IMR-90 (cell line): Measurements from ENCODE around the gene MAPKAP1. TPM values are rescaled to one million over a fixed set of nuclear protein-coding genes. Genes with fewer than 3 reads are reported as not detected.

Experiments
- ATAC-seq: fragments of 200-7000 bp; cut with Tn5 transposase; 2 replicates; pipeline ENCODE4 v1.9.1; 2020; ENCODE audit warnings: low read depth, mild to moderate bottlenecking, moderate library complexity
- BruUV-seq: library from RNA; stranded (reverse); fragments of 400-500 nt; replicated peaks from 2 replicates; lab custom pipeline; 2021; lab: Mats Ljungman, UMichigan
- CTCF ChIA-PET: fragments of 300-600 bp; formaldehyde crosslinking; extraction: SDS; loops from one replicate; lab custom pipeline; 2021; ENCODE audit warnings: antibody characterized with exemption; lab: Yijun Ruan, JAX
- POLR2A ChIA-PET: fragments of 300-600 bp; sonication (Branson Sonifier 250); formaldehyde crosslinking; loops from one replicate; lab custom pipeline; 2022; ENCODE audit warnings: antibody characterized with exemption; ENCODE audit not compliant: unreplicated experiment; lab: Charles Lee
- DNase-seq: peaks from one replicate; pipeline ENCODE4 v3.0.0; 2013
- H2AFZ ChIP-seq: replicated peaks from 2 replicates; pipeline ENCODE3; 2013; ENCODE audit warnings: low read length, mild to moderate bottlenecking; ENCODE audit not compliant: poor library complexity
- H2AK5ac ChIP-seq: 2 replicates; pipeline ENCODE4 v1.6.1; 2013; ENCODE audit warnings: low read depth, low read length, inconsistent platforms
- H2AK9ac ChIP-seq: replicated peaks from 2 replicates; pipeline ENCODE3; 2013; ENCODE audit warnings: mild to moderate bottlenecking, low read depth, low read length, moderate library complexity; ENCODE audit not compliant: poor library complexity
- H2BK120ac ChIP-seq: 2 replicates; pipeline ENCODE4 v1.6.1; 2013; ENCODE audit warnings: low read depth, low read length, inconsistent platforms
- H2BK15ac ChIP-seq: 3 replicates; pipeline ENCODE4 v1.6.1; 2013; ENCODE audit warnings: low read depth, low read length, inconsistent platforms
- H2BK20ac ChIP-seq: 2 replicates; pipeline ENCODE4 v1.6.1; 2013; ENCODE audit warnings: low read depth, mild to moderate bottlenecking, inconsistent platforms, low read length, moderate library complexity
- H2BK5ac ChIP-seq: 2 replicates; pipeline ENCODE4 v1.6.1; 2013; ENCODE audit warnings: mild to moderate bottlenecking, low read depth, low read length, inconsistent platforms; ENCODE audit not compliant: poor library complexity, severe bottlenecking
- H3K14ac ChIP-seq: replicated peaks from 2 replicates; pipeline ENCODE4 v1.6.1; 2013; ENCODE audit warnings: low read depth, low read length, inconsistent platforms
- H3K18ac ChIP-seq: 2 replicates; pipeline ENCODE4 v1.6.1; 2013; ENCODE audit warnings: low read depth, low read length, control low read depth
- H3K23ac ChIP-seq: 2 replicates; pipeline ENCODE4 v1.6.1; 2013; ENCODE audit warnings: low read depth, low read length, inconsistent platforms
- H3K27ac ChIP-seq: 2 replicates; pipeline ENCODE4 v1.5.1; 2013; ENCODE audit warnings: mild to moderate bottlenecking, control low read depth, low read length; ENCODE audit not compliant: insufficient read depth
- H3K27me3 ChIP-seq: 2 replicates; pipeline ENCODE4 v1.6.1; 2013; ENCODE audit warnings: low read length; ENCODE audit not compliant: control insufficient read depth, insufficient read depth
- H3K36me3 ChIP-seq: 2 replicates; pipeline ENCODE4 v1.6.1; 2013; ENCODE audit warnings: low read length, mixed read lengths; ENCODE audit not compliant: control insufficient read depth, insufficient read depth
- H3K4ac ChIP-seq: 2 replicates; pipeline ENCODE4 v1.6.1; 2013; ENCODE audit warnings: low read depth, low read length, inconsistent platforms
- H3K4me1 ChIP-seq: 2 replicates; pipeline ENCODE4 v1.6.1; 2013; ENCODE audit warnings: low read length, mixed read lengths; ENCODE audit not compliant: control insufficient read depth, insufficient read depth
- H3K4me2 ChIP-seq: 2 replicates; pipeline ENCODE4 v1.6.1; 2013; ENCODE audit warnings: low read depth, mild to moderate bottlenecking, control low read depth, low read length, moderate library complexity
- H3K4me3 ChIP-seq: 2 replicates; pipeline ENCODE4 v1.5.1; 2013; ENCODE audit warnings: low read depth, mild to moderate bottlenecking, control low read depth, low read length, moderate library complexity; ENCODE audit not compliant: insufficient read depth
- H3K56ac ChIP-seq: 2 replicates; pipeline ENCODE4 v1.6.1; 2013; ENCODE audit warnings: low read length, inconsistent platforms; ENCODE audit not compliant: insufficient read depth; ENCODE audit errors: extremely low read depth
- H3K79me1 ChIP-seq, 2 experiments: 2 replicates each; pipeline ENCODE4 v1.6.1; 2013; ENCODE audit warnings: low read length in 2 of 2, inconsistent platforms in 1 of 2, low read depth in 1 of 2
- H3K9ac ChIP-seq: 2 replicates; pipeline ENCODE4 v1.6.1; 2013; ENCODE audit warnings: low read depth, low read length, control low read depth
- H3K9me1 ChIP-seq: 2 replicates; pipeline ENCODE4 v1.6.1; 2013; ENCODE audit warnings: low read length, inconsistent platforms; ENCODE audit not compliant: insufficient read depth
- H3K9me3 ChIP-seq: 2 replicates; pipeline ENCODE4 v1.6.1; 2013; ENCODE audit warnings: low read length; ENCODE audit not compliant: control insufficient read depth, insufficient read depth
- H4K20me1 ChIP-seq: 2 replicates; pipeline ENCODE4 v1.6.1; 2013; ENCODE audit warnings: low read length, inconsistent platforms; ENCODE audit not compliant: insufficient read depth
- H4K5ac ChIP-seq: 2 replicates; pipeline ENCODE4 v1.6.1; 2013; ENCODE audit warnings: mild to moderate bottlenecking, low read depth, low read length, control low read depth
- H4K8ac ChIP-seq, 2 experiments: 2 replicates each; pipeline ENCODE4 v1.6.1; 2013; ENCODE audit warnings: low read depth in 2 of 2, low read length in 2 of 2, control low read depth in 1 of 2, inconsistent platforms in 1 of 2
- H4K91ac ChIP-seq: 2 replicates; pipeline ENCODE4 v1.6.1; 2013; ENCODE audit warnings: low read depth, low read length, inconsistent platforms; ENCODE audit not compliant: insufficient read depth
- BHLHE40 ChIP-seq: fragments of 150-350 bp; IDR thresholded peaks from 2 replicates; pipeline ENCODE4 v1.6.1; 2016; ENCODE audit warnings: mild to moderate bottlenecking, low read depth, low read length
- CEBPB ChIP-seq: IDR thresholded peaks from 2 replicates; pipeline ENCODE4 v1.6.1; 2012; ENCODE audit warnings: low read depth, low read length, improper control_type of control experiment
- CHD1 ChIP-seq: IDR thresholded peaks from 2 replicates; pipeline ENCODE4 v1.6.1; 2012; ENCODE audit warnings: low read depth, low read length, improper control_type of control experiment
- CTCF ChIP-seq: conservative IDR thresholded peaks from 2 replicates; pipeline ENCODE4 v1.5.1; 2012; ENCODE audit warnings: mild to moderate bottlenecking, low read depth, low read length, improper control_type of control experiment
- ELK1 ChIP-seq: fragments of 150-350 bp; IDR thresholded peaks from 2 replicates; pipeline ENCODE4 v1.6.1; 2016; ENCODE audit warnings: low read depth, mild to moderate bottlenecking, low read length, moderate library complexity, borderline replicate concordance
- FOS ChIP-seq: fragments of 150-350 bp; IDR thresholded peaks from 2 replicates; pipeline ENCODE4 v1.6.1; 2016; ENCODE audit warnings: low read depth, low read length
- MAFK ChIP-seq: IDR thresholded peaks from 2 replicates; pipeline ENCODE4 v1.6.1; 2012; ENCODE audit warnings: low read depth, low read length, improper control_type of control experiment
- MAZ ChIP-seq: IDR thresholded peaks from 2 replicates; pipeline ENCODE4 v1.6.1; 2012; ENCODE audit warnings: low read depth, mild to moderate bottlenecking, low read length, improper control_type of control experiment, moderate library complexity, borderline replicate concordance
- MXI1 ChIP-seq: IDR thresholded peaks from 2 replicates; pipeline ENCODE4 v1.6.1; 2012; ENCODE audit warnings: low read depth, mild to moderate bottlenecking, low read length, moderate library complexity, borderline replicate concordance
- NFE2L2 ChIP-seq: fragments of 150-350 bp; IDR thresholded peaks from 2 replicates; pipeline ENCODE4 v1.6.1; 2016; ENCODE audit warnings: low read depth, mild to moderate bottlenecking, low read length
- POLR2A ChIP-seq: IDR thresholded peaks from 2 replicates; pipeline ENCODE4 v1.6.1; 2012; ENCODE audit warnings: mild to moderate bottlenecking, low read depth, low read length
- RAD21 ChIP-seq: IDR thresholded peaks from 2 replicates; pipeline ENCODE4 v1.6.1; 2012; ENCODE audit warnings: low read length, improper control_type of control experiment
- RCOR1 ChIP-seq: IDR thresholded peaks from 2 replicates; pipeline ENCODE4 v1.6.1; 2012; ENCODE audit warnings: mild to moderate bottlenecking, low read length, improper control_type of control experiment; ENCODE audit not compliant: insufficient replicate concordance
- RFX5 ChIP-seq: IDR thresholded peaks from 2 replicates; pipeline ENCODE4 v1.8.0; 2012; ENCODE audit warnings: low read depth, mild to moderate bottlenecking, low read length, moderate library complexity
- SMC3 ChIP-seq: fragments of 150-350 bp; IDR thresholded peaks from 2 replicates; pipeline ENCODE4 v1.6.1; 2016; ENCODE audit warnings: low read depth, mild to moderate bottlenecking, antibody characterized with exemption, low read length, moderate library complexity
- USF2 ChIP-seq: fragments of 150-350 bp; IDR thresholded peaks from 2 replicates; pipeline ENCODE4 v1.6.1; 2017; ENCODE audit warnings: mild to moderate bottlenecking, antibody characterized with exemption, low read length, low read depth
- WGBS, 2 experiments: methylation state at CpG; one replicate each; pipeline versions ENCODE4 v1.1.5 to v1.1.7; 2013; ENCODE audit warnings: missing lambda C conversion rate in 2 of 2; ENCODE audit not compliant: insufficient read length in 1 of 2; ENCODE audit errors: extremely low coverage in 2 of 2; 5-methylcytosine and 5-hydroxymethylcytosine counted together
- dilution Hi-C: fragments of 300-500 bp; cut with HindIII; formaldehyde crosslinking; loops from one replicate; pipeline ENCODE4 v1.14.3; 2018; ENCODE audit warnings: low sequenced_read_pairs; ENCODE audit not compliant: unreplicated experiment
- in situ Hi-C: fragments of 300-500 bp; cut with MboI; formaldehyde crosslinking; loops from 3 replicates; pipeline ENCODE4 v1.14.3; 2019; ENCODE audit warnings: low sequenced_read_pairs, inconsistent platforms, mixed read lengths
- intact Hi-C: fragments of 100-400 bp; cut with micrococcal nuclease; formaldehyde crosslinking; loops from 2 replicates; pipeline ENCODE4 v1.10.0; 2022
- polyA plus RNA-seq, 3 experiments: library from polyadenylated mRNA; depleted of rRNA; stranded (reverse); fragments of >200 nt; gene quantifications; 2 replicates each; pipeline ENCODE4 v1.2.3, GENCODE V29; 2012; ENCODE audit warnings: low replicate concordance in 1 of 3
- total RNA-seq: library from RNA; depleted of rRNA; stranded (reverse); fragments of >200 nt; gene quantifications from 2 replicates; pipeline ENCODE4 v1.2.3, GENCODE V29; 2012

MAPKAP1 gene
- total and polyA plus RNA-seq, 2 of the 4 experiments (the other 2 are of a cell fraction) = 87.2 to 158 TPM

- no peak overlapping the region for H3K9ac ChIP-seq
- H3K9me3 ChIP-seq = peaks cover 6% of the 10 kb centered on the region
- H3K27me3 ChIP-seq = no peaks in the 10 kb centered on the region
- no peak overlapping the region for H2BK120ac ChIP-seq
- H2BK20ac ChIP-seq = no peak overlapping the region
- H3K27ac ChIP-seq = no peak overlapping the region
- ATAC-seq (no peak), DNase-seq (no peak)
- no peak overlapping the region for H3K4ac ChIP-seq
- H2BK15ac ChIP-seq = no peak overlapping the region
- H2BK5ac ChIP-seq = no peak overlapping the region
- peaks cover 9% of the 10 kb centered on the region for H3K4me1 ChIP-seq
- H3K4me3 ChIP-seq = no peak overlapping the region
- WGBS, 2 experiments = no CpG with 5 or more reads among the region's 1 CpG
- in situ Hi-C loops (no loop called here), intact Hi-C loops (no loop called here), dilution Hi-C loops (no loop called here)
- peaks cover 5% of the 10 kb centered on the region; the same call in 1 of the 2 replicates for H3K36me3 ChIP-seq
- H3K14ac ChIP-seq = no peak overlapping the region
- H3K18ac ChIP-seq = no peak overlapping the region
- BruUV-seq = no TSS peak
- no peak overlapping the region for H2AFZ ChIP-seq
- peaks cover 19% of the 10 kb centered on the region for H4K20me1 ChIP-seq
- H3K79me1 ChIP-seq = peaks cover 3 to 20% of the 10 kb centered on the region in 2 experiments; a peak in 2 of 4 replicates
- H2AK9ac ChIP-seq = no peak overlapping the region
- H3K4me2 ChIP-seq = no peak overlapping the region
- H4K91ac ChIP-seq = no peak overlapping the region
- peaks cover 21% of the 10 kb centered on the region for H3K9me1 ChIP-seq
- no peak overlapping the region for H3K23ac ChIP-seq
- no peak overlapping the region for H4K8ac ChIP-seq
- H4K5ac ChIP-seq = no peak overlapping the region
- H2AK5ac ChIP-seq = no peak overlapping the region
- ChIA-PET POLR2A (no interaction called here), CTCF (interaction anchor here (0.6 kb wide), 2 partner anchors 354 to 502 kb away, joined by 3 to 4 read pairs; no protein-coding TSS in a partner anchor)
- no peak overlapping the region for H3K56ac ChIP-seq
- no peak for TF ChIP-seq MXI1
- TF ChIP-seq CEBPB = no peak
- no peak for TF ChIP-seq ELK1
- TF ChIP-seq MAFK = no peak
- no peak for TF ChIP-seq FOS
- no peak for TF ChIP-seq POLR2A
- TF ChIP-seq MAZ = no peak
- TF ChIP-seq RFX5 = no peak
- no peak for TF ChIP-seq RCOR1
- no peak for TF ChIP-seq CHD1
- no peak for TF ChIP-seq USF2
- no peak for TF ChIP-seq BHLHE40
- TF ChIP-seq CTCF = no peak
- TF ChIP-seq SMC3 = no peak
- TF ChIP-seq RAD21 = no peak
- TF ChIP-seq NFE2L2 = no peak
Observed at GRCh38 chr9:125457357-125457756, 249.7 kb downstream of the MAPKAP1 start.
